Testis (tissue), 3 donors: ENCODE results near the gene HPSE2. TPM values are rescaled to one million over a fixed set of nuclear protein-coding genes. Genes with fewer than 3 reads are reported as not detected.

Experiments
- DNase-seq: peaks from one replicate; pipeline ENCODE4 v3.0.0-alpha.2; 2019
- H3K27ac ChIP-seq, 2 donors: fragments of 200-600 bp; sonication (generic); one replicate each; pipeline ENCODE4 v1.5.1; 2019
- H3K27me3 ChIP-seq: fragments of 200-600 bp; sonication (generic); one replicate; pipeline ENCODE4 v1.5.1; 2019
- H3K36me3 ChIP-seq: fragments of 200-600 bp; sonication (generic); one replicate; pipeline ENCODE4 v1.5.1; 2017; ENCODE audit warnings: low read depth; ENCODE audit errors: missing control alignments
- H3K4me1 ChIP-seq: fragments of 200-600 bp; sonication (generic); one replicate; pipeline ENCODE4 v1.5.1; 2019
- H3K4me3 ChIP-seq, 2 donors: fragments of 200-600 bp; sonication (generic); one replicate each; pipeline ENCODE4 v1.5.1; 2017 to 2019
- H3K9me3 ChIP-seq: fragments of 200-600 bp; sonication (generic); one replicate; pipeline ENCODE4 v1.5.1; 2017
- CTCF ChIP-seq, 3 experiments: fragments of 450-650 bp in 2 of 3; fragments of 200-600 bp in 1 of 3; sonication (generic) in 1 of 3; IDR thresholded peaks; one replicate each; pipeline ENCODE4 v1.5.1; 2016 to 2019; ENCODE audit warnings: antibody characterized with exemption in 3 of 3, mild to moderate bottlenecking in 2 of 3, moderate library complexity in 1 of 3
- POLR2A ChIP-seq: fragments of 450-650 bp; IDR thresholded peaks from one replicate; pipeline ENCODE4 v1.6.1; 2017; ENCODE audit warnings: antibody characterized with exemption, mild to moderate bottlenecking, moderate library complexity
- WGBS, 2 donors: methylation state at CpG; one replicate each; pipeline ENCODE4 v1.1.5; 2018; 5-methylcytosine and 5-hydroxymethylcytosine counted together
- intact Hi-C: fragments of 100-400 bp; cut with DNase I; formaldehyde crosslinking; loops from one replicate; pipeline ENCODE4 v1.15.1; 2023; ENCODE audit warnings: low total_unique reads
- polyA plus RNA-seq: library from polyadenylated mRNA; stranded (reverse); fragments of 350-450 nt; fragmentation: Illumina TruSeq; extraction: RNeasy Lipid Tissue Mini Kit (QIAGEN cat#74804); gene quantifications from one replicate; pipeline ENCODE4 v1.2.3, GENCODE V29; 2014; ENCODE audit warnings: low read depth, low replicate concordance; ENCODE audit not compliant: insufficient read depth
- total RNA-seq, 2 donors: library from RNA; depleted of rRNA; stranded (reverse); fragments of >200 nt; gene quantifications; one replicate each; pipeline ENCODE4 v1.2.3, GENCODE V29; 2016

Gene HPSE2
- total and polyA plus RNA-seq, 3 donors from 2014 or later, result 1.7 to 4.1 (median 2.5) TPM

- no peaks in the 10 kb centered on the region for H3K4me1 ChIP-seq
- H3K9me3 ChIP-seq, result no peaks in the 10 kb centered on the region
- H3K27me3 ChIP-seq, result no peaks in the 10 kb centered on the region
- DNase-seq, result no peak
- TF ChIP-seq CTCF (IDR thresholded peaks at IDR 0.05), result no peak
- TF ChIP-seq POLR2A, result no peak
- no peak overlapping the region for H3K27ac ChIP-seq
- no peak overlapping the region for H3K4me3 ChIP-seq
- intact Hi-C loops, result no loop called here
- no peaks in the 10 kb centered on the region for H3K36me3 ChIP-seq
- 95% methylated on average over 1 of the region's 1 CpG; no CpG with 5 or more reads in 1 of the 2 donors for WGBS, 2 donors
Observed at GRCh38 chr10:98610301-98610700, 625.4 kb downstream of the HPSE2 start.

DNA sequence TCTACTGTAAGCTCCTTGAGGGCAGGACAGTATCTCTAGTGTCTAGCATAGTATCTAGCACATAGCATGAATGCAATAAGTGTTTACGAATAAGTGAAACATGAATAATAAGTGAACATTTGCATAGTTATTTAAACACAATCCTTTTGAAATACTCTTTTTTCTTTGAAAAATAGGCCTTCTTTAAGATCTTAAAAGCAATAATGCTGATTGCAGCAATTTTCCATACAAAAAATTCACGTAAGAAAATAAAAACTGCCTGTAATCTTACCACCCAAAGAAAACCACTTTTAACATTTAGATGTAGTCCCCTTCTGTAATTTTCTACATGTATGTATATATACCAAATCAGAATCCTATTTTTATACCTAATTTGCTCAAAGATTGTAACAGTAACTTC lies 626.4 kb downstream of the HPSE2 start:
- no peak overlapping the region for H3K27ac ChIP-seq
- no peaks in the 10 kb centered on the region for H3K36me3 ChIP-seq
- WGBS, 2 donors, result 96 to 97% methylated on average over 2 of the region's 2 CpGs
- no peak for DNase-seq
- no peaks in the 10 kb centered on the region for H3K27me3 ChIP-seq
- intact Hi-C loops, result no loop called here
- no peaks in the 10 kb centered on the region for H3K9me3 ChIP-seq
- no peaks in the 10 kb centered on the region for H3K4me1 ChIP-seq
- TF ChIP-seq CTCF (IDR thresholded peaks at IDR 0.05), result no peak
- TF ChIP-seq POLR2A, result no peak
- H3K4me3 ChIP-seq, result no peak overlapping the region

DNA sequence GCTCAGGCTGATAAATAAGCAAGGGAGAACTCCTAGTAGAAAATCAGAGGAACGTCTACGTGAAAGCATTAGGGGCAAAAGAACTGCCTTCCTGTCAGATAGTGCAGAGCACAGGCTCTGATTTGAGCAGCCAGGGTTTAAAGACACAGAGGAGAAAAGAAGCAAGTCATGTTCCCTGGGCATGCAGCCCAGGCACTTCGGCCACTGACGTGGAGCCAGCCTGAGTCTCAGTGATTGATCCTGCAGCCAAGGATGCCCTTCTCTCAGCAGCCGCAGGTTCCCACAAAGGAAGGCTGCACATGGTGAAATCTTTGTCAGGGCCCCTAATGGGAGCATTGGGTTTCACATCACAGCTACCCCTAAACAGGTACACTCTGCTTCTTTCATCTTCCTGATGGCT lies 627.2 kb downstream of the HPSE2 start:
- H3K4me1 ChIP-seq, result no peaks in the 10 kb centered on the region
- no peaks in the 10 kb centered on the region for H3K27me3 ChIP-seq
- no peak for TF ChIP-seq POLR2A
- TF ChIP-seq CTCF (IDR thresholded peaks at IDR 0.05), result no peak
- H3K36me3 ChIP-seq, result no peaks in the 10 kb centered on the region
- WGBS, 2 donors, result 25 to 46% methylated on average over 4 to 5 of the region's 5 CpGs
- no peak overlapping the region for H3K4me3 ChIP-seq
- no peak for DNase-seq
- no peak overlapping the region for H3K27ac ChIP-seq
- no peaks in the 10 kb centered on the region for H3K9me3 ChIP-seq
- intact Hi-C loops, result no loop called here

DNA sequence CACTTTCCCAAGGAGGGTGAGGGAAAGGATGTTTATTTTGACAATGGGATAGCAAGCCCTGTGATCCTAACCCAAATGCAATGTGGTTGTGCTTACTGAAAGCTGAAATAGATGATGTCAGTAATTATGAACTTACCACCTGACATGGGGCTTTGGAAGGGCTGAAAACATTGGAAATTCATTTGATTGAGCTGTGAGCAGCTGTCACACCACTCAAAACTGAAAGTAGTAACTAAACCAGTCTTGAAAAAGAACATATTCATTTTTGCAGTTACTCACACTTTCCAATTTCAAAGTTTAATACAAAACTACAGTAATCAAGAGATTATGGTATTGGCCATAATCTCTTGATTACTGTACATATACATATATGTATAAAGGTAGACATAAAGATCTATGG lies 633.4 kb downstream of the HPSE2 start:
- Histone ChIP-seq H3K27me3 (no peaks in the 10 kb centered on the region), H3K27ac (no peak overlapping the region), H3K4me3 (no peak overlapping the region), H3K36me3 (no peaks in the 10 kb centered on the region), H3K4me1 (no peaks in the 10 kb centered on the region), H3K9me3 (no peaks in the 10 kb centered on the region)
- no peak for DNase-seq
- TF ChIP-seq CTCF (IDR thresholded peaks at IDR 0.05), result no peak
- no peak for TF ChIP-seq POLR2A
- intact Hi-C loops, result no loop called here

DNA sequence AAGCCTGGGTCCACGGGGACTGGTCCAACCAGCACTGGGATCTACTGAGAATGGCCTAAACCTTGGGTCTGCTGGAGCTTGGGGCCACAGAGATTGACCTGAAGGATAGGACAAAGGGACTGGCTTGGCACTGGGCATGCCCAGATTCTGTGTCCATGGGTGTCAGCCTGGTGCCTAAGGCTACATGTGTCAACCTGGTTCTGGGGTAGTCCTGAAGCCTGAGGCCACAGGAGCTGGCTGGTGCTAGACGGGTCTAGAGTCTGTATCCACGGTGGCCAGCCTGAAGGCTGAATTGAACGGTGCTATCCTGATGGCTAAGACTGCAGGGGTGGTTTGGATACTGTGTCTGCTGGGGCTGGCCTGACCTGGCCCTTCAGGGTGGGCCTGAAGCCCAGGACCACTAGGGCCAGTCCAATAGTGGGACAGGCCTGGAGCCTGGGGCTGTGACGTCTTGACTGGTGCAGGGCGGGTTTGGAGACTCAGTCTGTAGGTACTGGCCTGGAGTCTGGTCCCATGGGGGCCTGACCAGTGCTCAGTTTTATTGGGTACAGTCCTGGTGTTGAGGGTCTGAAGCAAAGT lies 636.5 kb downstream of the HPSE2 start:
- intact Hi-C loops, result no loop called here
- H3K4me1 ChIP-seq, result no peaks in the 10 kb centered on the region
- H3K27ac ChIP-seq, result no peak overlapping the region
- WGBS, 2 donors, result 96 to 100% methylated on average over 3 to 6 of the region's 6 CpGs
- TF ChIP-seq CTCF (IDR thresholded peaks at IDR 0.05) (no peak), POLR2A (no peak)
- H3K36me3 ChIP-seq, result no peaks in the 10 kb centered on the region
- DNase-seq, result no peak
- H3K27me3 ChIP-seq, result no peaks in the 10 kb centered on the region
- no peak overlapping the region for H3K4me3 ChIP-seq
- no peaks in the 10 kb centered on the region for H3K9me3 ChIP-seq
